H1 (cell line): ENCODE measurements around the gene PDIA5. TPM values are rescaled to one million over a fixed set of nuclear protein-coding genes. Genes with fewer than 3 reads are reported as not detected.

Experiments used
- CTCF ChIA-PET: fragments of 300-600 bp; sonication (Branson Sonifier 250); formaldehyde crosslinking; loops from one replicate; lab custom pipeline; 2021; ENCODE audit not compliant: partially characterized antibody; lab: Charles Lee
- POLR2A ChIA-PET: fragments of 300-600 bp; sonication (Branson Sonifier 250); formaldehyde crosslinking; loops from one replicate; lab custom pipeline; 2021; ENCODE audit warnings: inconsistent platforms; ENCODE audit not compliant: partially characterized antibody; lab: Charles Lee
- DNase-seq, 2 experiments: peaks; one replicate each; pipeline versions ENCODE4 v3.0.0 to v3.0.0-alpha.2; 2010 to 2022; ENCODE audit warnings: low spot score in 2 of 2, low read depth in 1 of 2, mixed read lengths in 1 of 2
- FAIRE-seq: peaks from 2 replicates; lab custom pipeline; 2011; peaks lifted over from hg19 to GRCh38; lab: Jason Lieb, UNC
- H2AFZ ChIP-seq: 2 replicates; pipeline ENCODE4 v1.8.1; 2012; ENCODE audit warnings: low read length, inconsistent platforms
- H2AK5ac ChIP-seq: 2 replicates; pipeline ENCODE4 v1.6.1; 2013; ENCODE audit warnings: low read depth, low read length
- H2BK120ac ChIP-seq: replicated peaks from 2 replicates; pipeline ENCODE3; 2013; ENCODE audit warnings: low read depth, low read length, inconsistent platforms
- H2BK12ac ChIP-seq: 2 replicates; pipeline ENCODE4 v1.6.1; 2013; ENCODE audit warnings: low read depth, low read length
- H2BK15ac ChIP-seq: 2 replicates; pipeline ENCODE4 v1.6.1; 2013; ENCODE audit warnings: low read length
- H2BK20ac ChIP-seq: 2 replicates; pipeline ENCODE4 v1.6.1; 2013; ENCODE audit warnings: low read length
- H2BK5ac ChIP-seq: 2 replicates; pipeline ENCODE4 v1.6.1; 2013; ENCODE audit warnings: low read depth, low read length
- H3K14ac ChIP-seq: 2 replicates; pipeline ENCODE4 v1.6.1; 2013; ENCODE audit warnings: inconsistent platforms; ENCODE audit not compliant: insufficient read length
- H3K18ac ChIP-seq: 2 replicates; pipeline ENCODE4 v1.6.1; 2013; ENCODE audit warnings: low read length; ENCODE audit errors: extremely low read depth
- H3K23ac ChIP-seq: 2 replicates; pipeline ENCODE4 v1.6.1; 2013; ENCODE audit warnings: inconsistent platforms; ENCODE audit not compliant: insufficient read length
- H3K23me2 ChIP-seq: 2 replicates; pipeline ENCODE4 v1.6.1; 2013; ENCODE audit warnings: low read depth, low read length
- H3K27ac ChIP-seq: 2 replicates; pipeline ENCODE4 v1.6.1; 2011; ENCODE audit warnings: low read depth, low read length, inconsistent platforms
- H3K27me3 ChIP-seq, 4 experiments: replicated peaks in 1 of 4; 1 replicate in 1 of 4; 2 replicates in 3 of 4; pipeline versions ENCODE4 v1.6.1 to v1.8.1; 2011 to 2013; ENCODE audit warnings: low read length in 3 of 4, mild to moderate bottlenecking in 3 of 4, inconsistent platforms in 2 of 4, mixed read lengths in 2 of 4, moderate library complexity in 1 of 4; ENCODE audit not compliant: control insufficient read depth in 3 of 4, insufficient read depth in 3 of 4; ENCODE audit errors: extremely low read depth in 1 of 4
- H3K36me3 ChIP-seq, 4 experiments: 2 replicates each; pipeline versions ENCODE4 v1.6.1 to v1.8.1; 2011 to 2013; ENCODE audit warnings: mild to moderate bottlenecking in 4 of 4, low read length in 3 of 4, moderate library complexity in 2 of 4, control low read depth in 1 of 4, inconsistent platforms in 1 of 4; ENCODE audit not compliant: insufficient read depth in 4 of 4, control insufficient read depth in 2 of 4
- H3K4ac ChIP-seq: replicated peaks from 2 replicates; pipeline ENCODE3; 2013; ENCODE audit warnings: low read length, low read depth, mixed read lengths, inconsistent platforms; ENCODE audit not compliant: insufficient read length
- H3K4me1 ChIP-seq, 4 experiments: replicated peaks in 1 of 4; 1 replicate in 1 of 4; 2 replicates in 3 of 4; pipeline versions ENCODE4 v1.6.1 to v1.8.1; 2011 to 2013; ENCODE audit warnings: low read length in 3 of 4, inconsistent platforms in 2 of 4, mixed read lengths in 1 of 4; ENCODE audit not compliant: insufficient read depth in 4 of 4, control insufficient read depth in 3 of 4
- H3K4me2 ChIP-seq, 2 experiments: 2 replicates each; pipeline versions ENCODE4 v1.6.1 to v1.8.1; 2011 to 2013; ENCODE audit warnings: low read depth in 2 of 2, low read length in 2 of 2, control low read depth in 1 of 2, inconsistent platforms in 1 of 2, mild to moderate bottlenecking in 1 of 2; ENCODE audit not compliant: insufficient read depth in 1 of 2
- H3K4me3 ChIP-seq, 4 experiments: fragments of 200-600, 300-600 bp in 1 of 4; sonication (generic), shearing (Covaris generic), sonication (Bioruptor Twin) in 1 of 4; 2 replicates each; pipeline versions ENCODE4 v1.5.1 to v1.8.1; 2011 to 2016; ENCODE audit warnings: low read length in 4 of 4, low read depth in 3 of 4, control low read depth in 2 of 4, inconsistent platforms in 2 of 4, mild to moderate bottlenecking in 2 of 4, mixed read lengths in 1 of 4, moderate library complexity in 1 of 4; ENCODE audit not compliant: insufficient read depth in 2 of 4; ENCODE audit errors: extremely low read depth in 1 of 4
- H3K56ac ChIP-seq: replicated peaks from 2 replicates; pipeline ENCODE3; 2013; ENCODE audit warnings: low read depth, mild to moderate bottlenecking, mixed read lengths, low read length, inconsistent platforms; ENCODE audit not compliant: insufficient read length
- H3K79me1 ChIP-seq: 2 replicates; pipeline ENCODE4 v1.6.1; 2013; ENCODE audit warnings: low read depth, low read length, control low read depth
- H3K79me2 ChIP-seq, 2 experiments: 2 replicates each; pipeline versions ENCODE4 v1.6.1 to v1.8.1; 2012 to 2013; ENCODE audit warnings: low read length in 2 of 2, mild to moderate bottlenecking in 2 of 2, inconsistent platforms in 1 of 2; ENCODE audit not compliant: insufficient read depth in 2 of 2, control insufficient read depth in 1 of 2
- H3K9ac ChIP-seq, 4 experiments: replicated peaks in 1 of 4; 1 replicate in 1 of 4; 2 replicates in 3 of 4; pipeline versions ENCODE4 v1.6.1 to v1.8.1; 2011 to 2013; ENCODE audit warnings: low read depth in 3 of 4, low read length in 3 of 4, control low read depth in 2 of 4, mild to moderate bottlenecking in 2 of 4, moderate library complexity in 2 of 4, inconsistent platforms in 1 of 4; ENCODE audit errors: extremely low read depth in 1 of 4
- H3K9me3 ChIP-seq, 2 experiments: 2 replicates each; pipeline versions ENCODE4 v1.6.1 to v1.8.1; 2012 to 2013; ENCODE audit warnings: mild to moderate bottlenecking in 2 of 2, moderate library complexity in 2 of 2, control low read depth in 1 of 2, inconsistent platforms in 1 of 2, low read depth in 1 of 2, low read length in 1 of 2, mixed read lengths in 1 of 2; ENCODE audit not compliant: insufficient read depth in 2 of 2
- H4K20me1 ChIP-seq, 2 experiments: replicated peaks in 1 of 2; 2 replicates each; pipeline versions ENCODE3 to v1.8.1; 2011 to 2013; ENCODE audit warnings: inconsistent platforms in 2 of 2, low read length in 2 of 2, mild to moderate bottlenecking in 1 of 2; ENCODE audit not compliant: insufficient read depth in 2 of 2, control insufficient read depth in 1 of 2
- H4K5ac ChIP-seq: 2 replicates; pipeline ENCODE4 v1.6.1; 2013; ENCODE audit warnings: low read length, low read depth, mixed read lengths, inconsistent platforms; ENCODE audit not compliant: insufficient read length
- H4K8ac ChIP-seq: 2 replicates; pipeline ENCODE4 v1.8.0; 2013; ENCODE audit warnings: mild to moderate bottlenecking, moderate library complexity, low read length, inconsistent platforms; ENCODE audit not compliant: insufficient read depth; ENCODE audit errors: extremely low read depth
- H4K91ac ChIP-seq: replicated peaks from 2 replicates; pipeline ENCODE3; 2013; ENCODE audit warnings: low read length, mixed read lengths, inconsistent platforms; ENCODE audit not compliant: insufficient read length
- ASH2L ChIP-seq: fragments of 200-600, 300-600 bp; sonication (generic); IDR thresholded peaks from one replicate; pipeline ENCODE4 v1.7.1; 2017; ENCODE audit warnings: low read length
- BCL11A ChIP-seq, 2 experiments: IDR thresholded peaks; one replicate each; pipeline ENCODE4 v1.6.1; 2011; ENCODE audit warnings: low read depth in 2 of 2, low read length in 2 of 2, mild to moderate bottlenecking in 2 of 2
- BRCA1 ChIP-seq: IDR thresholded peaks from 2 replicates; pipeline ENCODE4 v1.6.1; 2012; ENCODE audit warnings: low read depth, low read length, improper control_type of control experiment
- EZH2 ChIP-seq: fragments of 200-600 bp; sonication (generic); IDR thresholded peaks from 2 replicates; pipeline ENCODE4 v1.7.1; 2012; ENCODE audit warnings: low read depth, mild to moderate bottlenecking, moderate library complexity, low read length, inconsistent platforms; ENCODE audit not compliant: severe bottlenecking
- GTF2F1 ChIP-seq: IDR thresholded peaks from 2 replicates; pipeline ENCODE4 v1.6.1; 2012; ENCODE audit warnings: low read depth, low read length, improper control_type of control experiment, borderline replicate concordance
- KDM1A ChIP-seq: fragments of 200-600, 300-600 bp; sonication (generic); IDR thresholded peaks from 2 replicates; pipeline ENCODE4 v1.7.1; 2016; ENCODE audit warnings: mild to moderate bottlenecking, low read length, borderline replicate concordance
- KDM5A ChIP-seq: fragments of 200-600 bp; IDR thresholded peaks from 2 replicates; pipeline ENCODE4 v1.7.1; 2012; ENCODE audit warnings: mild to moderate bottlenecking, low read length, inconsistent platforms, mixed read lengths
- MAFK ChIP-seq: IDR thresholded peaks from 2 replicates; pipeline ENCODE4 v1.6.1; 2012; ENCODE audit warnings: low read depth, mild to moderate bottlenecking, improper control_type of control experiment, low read length
- POLR2A ChIP-seq, 2 experiments: IDR thresholded peaks; 1 replicate in 1 of 2; 2 replicates in 1 of 2; pipeline ENCODE4 v1.6.1; 2011; ENCODE audit warnings: low read depth in 2 of 2, low read length in 2 of 2, mild to moderate bottlenecking in 2 of 2; ENCODE audit errors: control extremely low read depth in 1 of 2
- POU5F1 ChIP-seq: IDR thresholded peaks from 2 replicates; pipeline ENCODE4 v1.6.1; 2011; ENCODE audit warnings: low read depth, mild to moderate bottlenecking, low read length, moderate library complexity
- RFX5 ChIP-seq: IDR thresholded peaks from 2 replicates; pipeline ENCODE4 v1.6.1; 2011; ENCODE audit warnings: low read depth, low read length, improper control_type of control experiment, borderline replicate concordance
- RXRA ChIP-seq: IDR thresholded peaks from 2 replicates; pipeline ENCODE4 v1.6.1; 2011; ENCODE audit warnings: low read depth, mild to moderate bottlenecking, low read length, moderate library complexity; ENCODE audit not compliant: insufficient read depth
- SP2 ChIP-seq: IDR thresholded peaks from 2 replicates; pipeline ENCODE4 v1.6.1; 2012; ENCODE audit warnings: mild to moderate bottlenecking, low read length, inconsistent platforms
- TBP ChIP-seq: IDR thresholded peaks from 2 replicates; pipeline ENCODE4 v1.6.1; 2011; ENCODE audit warnings: low read depth, low read length, improper control_type of control experiment
- TCF12 ChIP-seq: IDR thresholded peaks from 2 replicates; pipeline ENCODE4 v1.6.1; 2011; ENCODE audit warnings: low read depth, mild to moderate bottlenecking, low read length
- TEAD4 ChIP-seq: IDR thresholded peaks from 2 replicates; pipeline ENCODE4 v1.6.1; 2012; ENCODE audit warnings: low read depth, low read length, inconsistent platforms, mixed read lengths
- WGBS, 2 experiments: shearing (Covaris generic) in 1 of 2; methylation state at CpG; one replicate each; pipeline versions ENCODE4 v1.1.6 to v1.1.7; 2013 to 2015; ENCODE audit warnings: low lambda C conversion rate in 2 of 2, mixed read lengths in 2 of 2, inconsistent platforms in 1 of 2, low coverage in 1 of 2, missing lambda C conversion rate in 1 of 2; ENCODE audit not compliant: insufficient replicate concordance in 2 of 2, insufficient coverage in 1 of 2, insufficient read length in 1 of 2; ENCODE audit errors: extremely low coverage in 1 of 2, missing lambda C conversion rate in 1 of 2; 5-methylcytosine and 5-hydroxymethylcytosine counted together
- polyA plus RNA-seq, 7 experiments: library from polyadenylated mRNA; depleted of rRNA in 3 of 7; stranded (reverse) in 5 of 7; unstranded in 2 of 7; fragments of >200 nt in 5 of 7; fragments of 200-250 nt in 2 of 7; gene quantifications; 1 replicate in 5 of 7; 2 replicates in 1 of 7; 4 replicates in 1 of 7; pipeline versions ENCODE4 v1.2.1 to v1.2.3, GENCODE V29; 2011 to 2013; ENCODE audit warnings: missing spikeins in 2 of 7, mixed read lengths in 2 of 7
- total RNA-seq: library from RNA; stranded (reverse); fragmentation: NEBNext Ultra II Directional; extraction: Animal tissue kit (Norgen Biotek cat#: 25700); gene quantifications from 2 replicates; pipeline ENCODE4 v1.2.1, GENCODE V29; 2021

PDIA5 gene
- total and polyA plus RNA-seq, 2 of the 8 experiments (the other 6 are each of a cell fraction or from before 2014, with no cell fraction given) = 18.2 to 32.8 TPM

GRCh38 chr3:123158330-123158729 lies 91.5 kb downstream of the PDIA5 start:
- Histone ChIP-seq H2BK120ac (no peak overlapping the region), H3K4me1 (no peaks in the 10 kb centered on the region), H3K23me2 (no peaks in the 10 kb centered on the region), H4K8ac (no peak overlapping the region), H3K36me3 (peaks cover 0 to 9% (median 7%) of the 10 kb centered on the region in 4 experiments; a peak in 6 of 8 replicates), H3K18ac (no peak overlapping the region), H2BK5ac (no peak overlapping the region), H3K14ac (no peak overlapping the region), H3K4me3 (no peak overlapping the region), H3K9ac (no peak overlapping the region), H3K4ac (no peak overlapping the region), H2BK15ac (no peak overlapping the region), H4K5ac (no peak overlapping the region), H2AK5ac (no peak overlapping the region), H3K79me1 (no peaks in the 10 kb centered on the region), H4K20me1 (no peaks in the 10 kb centered on the region), H2BK20ac (no peak overlapping the region), H3K56ac (no peak overlapping the region), H3K23ac (no peak overlapping the region), H3K9me3 (no peaks in the 10 kb centered on the region), H4K91ac (no peak overlapping the region), H2AFZ (no peak overlapping the region), H3K79me2 (no peaks in the 10 kb centered on the region), H3K27me3 (no peaks in the 10 kb centered on the region), H3K27ac (no peak overlapping the region), H2BK12ac (no peak overlapping the region), H3K4me2 (no peak overlapping the region)
- ChIA-PET CTCF (interaction anchor here (0.8 to 5.5 kb wide), 10 partner anchors 12 to 216 kb away, joined by 3 to 27 read pairs (median 4); no protein-coding TSS in a partner anchor), POLR2A (interaction anchor here (1.1 kb wide), 1 partner anchor 46 kb away, joined by 4 read pairs; no protein-coding TSS in a partner anchor)
- 91% methylated on average over 4 of the region's 4 CpGs; no CpG with 5 or more reads in 1 of the 2 experiments for WGBS, 2 experiments
- FAIRE-seq (no peak), DNase-seq (peak in 1 of 2 experiments; percentile 6)
- TF ChIP-seq BRCA1 (no peak), GTF2F1 (no peak), TCF12 (no peak), MAFK (no peak), POLR2A (IDR thresholded peaks at IDR 0.05; ENCODE audit: control extremely low read depth in 1 of 2, low read depth in 2 of 2, low read length in 2 of 2) (no peak), RXRA (no peak), EZH2 (no peak), ASH2L (no peak), KDM1A (no peak), POU5F1 (no peak), SP2 (no peak), TEAD4 (no peak), BCL11A (IDR thresholded peaks at IDR 0.05; ENCODE audit: low read depth in 2 of 2, low read length in 2 of 2) (no peak), RFX5 (no peak), KDM5A (no peak), TBP (no peak)
